ENCODE results near the gene PDE4B.
"Not testable (repeated sequence)": the region's sequence is repeated elsewhere in the genome, so short reads cannot be mapped to it uniquely, and the experiment has no call there.

PDE4B gene

GRCh38 chr1:65953170-65953569 lies 160.5 kb downstream of the PDE4B start:
- DNase-seq (ENCODE audit: low read depth) = no peak

GRCh38 chr1:65955071-65955470 lies 162.4 kb downstream of the PDE4B start:
- DNase-seq (ENCODE audit: low read depth) = no peak

- no peak for DNase-seq (ENCODE audit: low read depth)
Measured at GRCh38 chr1:65955503-65955902, 162.8 kb downstream of the PDE4B start.

- no peak for DNase-seq (ENCODE audit: low read depth)
Measured at GRCh38 chr1:65958561-65959350, 166.1 kb downstream of the PDE4B start.

DNA sequence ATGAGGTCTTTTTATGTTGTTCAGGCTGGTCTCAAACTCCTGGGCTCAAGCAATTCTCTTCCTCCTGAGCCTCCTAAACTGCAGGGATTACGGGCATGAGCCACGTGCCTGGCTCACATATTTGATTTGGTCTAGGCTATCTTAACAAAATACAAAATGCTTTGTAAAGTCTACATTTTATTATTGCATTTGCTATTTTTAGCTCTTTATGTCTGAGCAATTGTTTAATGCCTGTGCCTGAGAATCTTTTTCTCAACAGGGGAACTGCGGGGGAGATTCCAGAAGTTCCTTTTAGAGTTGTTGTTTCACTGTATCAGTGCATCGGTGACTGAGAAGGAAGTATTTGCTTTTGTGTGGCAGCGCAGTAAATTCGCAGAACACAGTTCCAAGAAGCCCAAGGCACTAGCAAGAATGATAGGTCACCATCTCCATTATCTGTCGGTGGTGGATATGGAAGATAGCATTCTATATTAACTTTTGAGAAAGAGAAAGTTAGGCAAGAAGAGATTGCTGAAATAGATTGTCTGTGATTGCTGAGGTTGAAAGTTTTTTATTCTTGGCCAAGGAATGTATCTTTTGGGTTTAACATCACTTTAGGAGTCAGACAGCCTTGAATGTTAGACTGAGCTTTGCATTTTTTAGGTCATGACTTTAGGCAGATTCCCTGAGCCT lies 167.3 kb downstream of the PDE4B start:
- no peak for DNase-seq (ENCODE audit: low read depth)

- DNase-seq (ENCODE audit: low read depth) = no peak
Measured at GRCh38 chr1:65963156-65963888, 170.6 kb downstream of the PDE4B start.

- DNase-seq (ENCODE audit: low read depth) = no peak
Measured at GRCh38 chr1:65964123-65964522, 171.4 kb downstream of the PDE4B start.

DNA sequence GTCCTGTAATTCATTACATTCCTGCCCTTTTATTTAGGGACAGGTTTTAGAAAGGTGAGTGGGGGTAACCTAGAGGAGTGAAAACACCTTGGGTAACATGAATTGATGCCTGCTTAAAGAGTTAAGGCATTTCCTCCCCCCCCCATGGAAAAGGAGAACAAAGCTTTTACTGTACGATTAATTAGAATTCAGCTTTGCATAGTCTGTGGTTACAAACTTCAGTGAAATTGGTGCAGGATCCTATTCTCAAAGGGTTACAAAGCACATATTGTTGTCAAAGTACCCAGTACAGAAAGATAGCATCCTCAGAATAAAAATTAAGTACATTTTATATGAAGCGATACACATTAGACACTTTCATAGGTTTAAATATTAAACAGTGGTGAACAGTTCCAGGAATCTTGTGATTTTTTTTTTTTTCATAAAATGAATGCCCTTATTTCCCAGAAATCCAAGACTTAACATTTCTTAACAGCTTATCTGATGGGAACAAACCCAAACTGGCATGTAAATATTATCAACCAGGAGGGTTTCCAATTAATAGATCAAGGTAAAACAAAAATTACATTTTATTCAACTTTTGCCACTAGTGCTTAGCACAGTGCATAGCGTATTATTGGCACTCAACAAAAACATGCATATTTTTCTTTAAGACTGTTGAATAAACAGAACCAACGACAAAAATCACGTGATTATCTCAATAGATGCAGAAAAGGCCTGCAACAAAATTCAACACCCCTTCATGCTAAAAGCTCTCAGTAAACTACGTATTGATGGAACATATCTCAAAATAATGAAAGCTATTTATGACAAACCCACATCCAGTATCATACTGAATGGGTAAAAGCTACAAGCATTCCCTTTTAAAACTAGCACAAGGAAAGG lies 172.7 kb downstream of the PDE4B start:
- no peak for DNase-seq (ENCODE audit: low read depth)

GRCh38 chr1:65967492-65967891 lies 174.8 kb downstream of the PDE4B start:
- not testable (repeated sequence) for DNase-seq (ENCODE audit: low read depth)

DNA sequence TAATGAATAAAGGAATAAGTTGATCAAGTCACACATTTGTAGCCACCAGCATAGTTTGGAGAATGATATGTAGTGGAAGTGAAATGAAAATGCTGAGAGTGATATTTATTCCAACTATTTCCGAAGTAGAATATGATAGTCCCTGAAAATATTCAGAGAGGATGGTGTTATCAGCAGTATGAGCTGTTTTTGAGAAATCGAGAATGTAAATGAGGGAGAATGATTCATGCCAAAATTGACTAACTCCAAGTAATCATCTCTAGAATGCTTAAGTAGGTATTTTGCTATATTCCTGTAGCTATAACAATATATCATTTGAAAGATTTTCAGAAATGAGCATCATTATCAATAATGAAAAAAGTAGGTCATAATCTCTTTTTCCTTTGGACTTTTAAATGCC lies 178.9 kb downstream of the PDE4B start:
- DNase-seq (ENCODE audit: low read depth) = no peak

- DNase-seq (ENCODE audit: low read depth) = no peak
Measured at GRCh38 chr1:65975708-65976107, 183.0 kb downstream of the PDE4B start.

- no peak for DNase-seq (ENCODE audit: low read depth)
Measured at GRCh38 chr1:65979136-65980044, 186.7 kb downstream of the PDE4B start.

GRCh38 chr1:65980237-65980636 lies 187.5 kb downstream of the PDE4B start:
- no peak for DNase-seq (ENCODE audit: low read depth)

DNA sequence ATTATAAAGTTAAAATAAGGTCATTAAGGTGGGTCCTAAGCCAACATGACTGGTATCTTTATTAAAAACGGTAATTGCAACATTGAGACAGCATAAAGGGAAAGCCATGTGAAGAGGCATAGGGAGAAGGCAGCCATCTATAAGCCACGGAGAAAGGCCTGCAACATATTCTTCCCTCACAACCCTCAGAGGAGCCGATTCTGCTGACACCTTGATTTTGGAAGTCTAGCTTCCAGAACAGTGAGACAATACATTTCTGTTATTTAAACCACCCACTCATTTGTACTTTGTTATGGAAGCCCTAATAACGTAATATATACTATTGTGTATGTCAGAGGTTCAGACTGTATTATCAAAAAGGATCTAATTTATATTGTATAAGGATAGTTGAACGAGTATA lies 190.8 kb downstream of the PDE4B start:
- DNase-seq (ENCODE audit: low read depth) = no peak

DNA sequence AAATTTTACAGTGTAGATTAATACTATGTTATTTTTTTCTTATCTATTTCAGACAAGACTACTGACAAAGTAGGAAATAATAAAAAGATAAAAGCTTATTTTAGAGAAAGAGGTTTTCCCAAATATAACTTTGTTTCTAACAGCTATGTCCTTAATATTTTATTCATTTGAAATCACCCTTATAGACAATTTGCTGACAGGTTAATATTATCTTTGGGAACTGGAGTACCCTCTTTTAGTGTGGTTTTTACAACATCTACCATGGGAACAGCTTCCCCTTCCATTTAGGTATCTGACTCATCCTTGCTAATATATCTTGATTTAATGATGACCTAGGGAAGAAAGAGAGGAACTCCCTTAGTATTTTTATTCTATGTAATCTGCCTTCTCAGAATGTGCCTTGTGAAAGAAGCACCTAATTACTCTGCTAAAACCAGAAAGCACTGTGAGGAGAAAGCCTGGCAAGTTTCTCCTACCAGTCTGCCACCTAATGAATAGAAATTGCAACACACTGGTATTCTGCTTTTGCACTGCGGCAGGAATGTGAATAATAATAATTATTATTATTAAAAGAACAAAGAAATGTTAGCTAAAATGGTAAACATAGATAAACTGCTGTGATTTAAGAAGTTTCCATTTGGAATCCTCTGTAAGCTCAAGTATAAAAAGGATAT lies 192.8 kb downstream of the PDE4B start:
- DNase-seq (ENCODE audit: low read depth) = no peak

DNA sequence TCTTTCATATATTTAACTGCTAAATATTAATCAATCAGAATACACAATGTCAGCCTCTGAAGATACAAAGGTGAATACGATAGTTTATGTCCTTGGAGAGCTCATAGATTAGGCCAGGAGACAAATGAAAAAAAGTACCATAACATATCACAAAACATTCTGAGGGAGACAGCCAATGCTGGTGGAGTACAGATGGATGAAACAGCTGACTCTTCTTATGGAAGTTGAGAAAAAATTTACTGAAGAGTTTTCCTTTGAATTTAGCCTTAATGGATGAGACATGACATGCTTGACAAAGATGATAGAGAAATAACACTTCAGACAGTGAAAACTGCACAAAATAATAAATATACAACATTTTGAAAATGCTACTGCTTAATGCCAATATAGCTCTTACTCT lies 193.5 kb downstream of the PDE4B start:
- no peak for DNase-seq (ENCODE audit: low read depth)

GRCh38 chr1:65990161-65990560 lies 197.5 kb downstream of the PDE4B start:
- no peak for DNase-seq (ENCODE audit: low read depth)

GRCh38 chr1:65991694-65992093 lies 199.0 kb downstream of the PDE4B start:
- DNase-seq (ENCODE audit: low read depth) = no peak

DNA sequence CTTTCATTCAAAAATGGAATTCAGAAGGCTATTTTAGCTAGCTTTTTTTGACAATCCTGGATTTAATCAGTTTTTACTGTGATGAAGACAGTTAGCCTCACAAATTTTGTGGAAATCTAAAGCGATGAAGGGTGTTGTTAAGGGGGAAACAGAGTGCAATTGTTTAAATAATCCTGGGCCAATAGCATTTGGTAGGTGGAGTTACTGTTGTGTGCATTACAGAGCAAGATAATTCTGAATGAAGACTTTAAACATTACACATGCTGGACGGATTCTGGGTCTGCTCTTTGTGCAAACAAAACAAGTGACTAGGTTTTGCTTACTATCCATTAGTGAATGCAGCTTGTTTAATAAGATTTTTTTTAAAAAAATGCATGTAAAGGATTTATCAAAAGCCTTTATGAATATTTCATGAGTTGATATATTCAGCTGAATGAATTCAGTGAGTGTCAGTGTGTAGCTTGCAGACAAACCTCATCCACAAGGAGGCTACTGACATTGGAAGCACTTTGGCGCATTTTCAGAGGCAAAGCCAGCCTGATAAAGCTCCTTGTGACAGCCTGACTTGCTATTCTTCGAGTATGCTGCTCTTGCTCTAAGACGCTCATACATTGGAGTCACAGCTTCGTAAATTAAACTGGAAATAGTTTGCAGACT lies 199.6 kb downstream of the PDE4B start:
- DNase-seq (ENCODE audit: low read depth) = no peak

DNA sequence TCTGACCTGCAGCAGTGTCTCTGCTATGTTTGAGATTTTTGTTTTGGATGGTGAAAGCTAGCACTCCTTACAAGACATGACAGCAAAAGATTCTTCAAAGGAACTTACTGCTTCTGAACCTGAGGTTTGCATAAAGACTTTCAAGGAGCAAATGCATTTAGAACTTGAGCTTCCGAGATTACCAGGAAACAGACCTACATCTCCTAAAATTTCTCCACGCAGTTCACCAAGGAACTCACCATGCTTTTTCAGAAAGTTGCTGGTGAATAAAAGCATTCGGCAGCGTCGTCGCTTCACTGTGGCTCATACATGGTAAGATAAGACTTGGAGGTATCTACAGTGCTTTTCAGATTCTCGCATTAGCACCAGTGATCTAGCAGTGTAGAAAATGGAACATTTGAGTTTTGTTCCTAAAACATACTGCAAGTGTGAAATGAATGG lies 200.2 kb downstream of the PDE4B start:
- DNase-seq (ENCODE audit: low read depth) = no peak

All from CMK (cell line).